ENCODE measurements around the gene CDKN2C.

The CDKN2C gene

GRCh38 chr1:50966991-50967390, 3.1 kb upstream of the CDKN2C start:
- DNase-seq: no peak

- no peak for DNase-seq
Observed at GRCh38 chr1:50967416-50968157, 2.5 kb upstream of the CDKN2C start.

GRCh38 chr1:50968158-50968820, 1.8 kb upstream of the CDKN2C start:
- DNase-seq: peak; percentile 69

- DNase-seq: no peak
Observed at GRCh38 chr1:50968821-50969610, 1.0 kb upstream of the CDKN2C start.

- DNase-seq: no peak
Observed at GRCh38 chr1:50970509-50970887, 453 bp downstream of the CDKN2C start.

DNA sequence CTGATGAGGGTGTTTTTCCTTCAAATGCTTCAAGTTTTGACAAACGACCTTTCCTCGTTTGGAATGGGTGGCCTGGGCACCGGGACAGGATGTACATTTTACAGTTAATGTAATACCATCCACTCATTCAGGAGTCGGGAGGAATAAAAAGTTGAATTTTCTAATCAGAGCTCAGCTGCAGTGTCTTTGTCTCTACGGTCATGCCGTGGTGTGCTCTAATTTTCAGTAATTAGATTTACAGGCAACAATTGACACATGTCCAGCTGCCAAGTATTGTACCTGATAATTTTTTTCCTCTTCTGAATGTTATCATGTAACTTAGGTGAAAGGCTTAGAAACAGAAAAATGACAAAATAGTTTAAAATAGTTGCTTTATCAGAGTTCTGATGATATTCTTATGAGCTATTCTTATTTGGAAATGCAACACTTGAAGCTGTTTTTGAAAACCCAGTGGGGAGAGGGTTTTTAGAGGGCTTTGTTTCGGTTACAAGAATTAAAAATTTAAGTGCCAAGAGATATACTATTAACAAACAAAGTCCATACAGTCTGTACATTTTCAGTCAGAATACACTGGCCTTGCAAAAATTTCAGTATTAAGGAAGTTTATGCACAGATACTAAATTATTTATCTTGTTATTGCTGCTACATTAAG, 1.0 kb downstream of the CDKN2C start:
- no peak for DNase-seq

GRCh38 chr1:50971748-50972305, 1.8 kb downstream of the CDKN2C start:
- DNase-seq: no peak

GRCh38 chr1:50972766-50973165, 2.7 kb downstream of the CDKN2C start:
- no peak for DNase-seq

DNA sequence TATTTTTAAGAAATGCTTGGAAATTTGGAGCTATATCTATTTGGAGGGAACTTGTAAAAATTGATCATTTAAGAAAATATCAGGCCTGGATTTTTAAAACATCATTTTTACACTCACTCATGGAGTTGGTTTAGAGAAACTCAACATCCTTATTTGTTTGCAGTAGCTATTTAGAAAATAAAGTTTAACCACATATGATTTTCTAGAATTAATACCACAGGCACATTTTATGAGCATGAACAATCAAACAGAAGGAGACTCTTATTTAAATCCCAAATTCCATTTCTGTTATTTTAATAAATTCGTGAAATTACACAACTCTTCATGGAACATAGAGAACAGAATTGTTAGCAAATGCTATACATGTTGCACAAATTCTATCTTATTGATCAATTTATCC, 3.2 kb downstream of the CDKN2C start:
- no peak for DNase-seq

DNA sequence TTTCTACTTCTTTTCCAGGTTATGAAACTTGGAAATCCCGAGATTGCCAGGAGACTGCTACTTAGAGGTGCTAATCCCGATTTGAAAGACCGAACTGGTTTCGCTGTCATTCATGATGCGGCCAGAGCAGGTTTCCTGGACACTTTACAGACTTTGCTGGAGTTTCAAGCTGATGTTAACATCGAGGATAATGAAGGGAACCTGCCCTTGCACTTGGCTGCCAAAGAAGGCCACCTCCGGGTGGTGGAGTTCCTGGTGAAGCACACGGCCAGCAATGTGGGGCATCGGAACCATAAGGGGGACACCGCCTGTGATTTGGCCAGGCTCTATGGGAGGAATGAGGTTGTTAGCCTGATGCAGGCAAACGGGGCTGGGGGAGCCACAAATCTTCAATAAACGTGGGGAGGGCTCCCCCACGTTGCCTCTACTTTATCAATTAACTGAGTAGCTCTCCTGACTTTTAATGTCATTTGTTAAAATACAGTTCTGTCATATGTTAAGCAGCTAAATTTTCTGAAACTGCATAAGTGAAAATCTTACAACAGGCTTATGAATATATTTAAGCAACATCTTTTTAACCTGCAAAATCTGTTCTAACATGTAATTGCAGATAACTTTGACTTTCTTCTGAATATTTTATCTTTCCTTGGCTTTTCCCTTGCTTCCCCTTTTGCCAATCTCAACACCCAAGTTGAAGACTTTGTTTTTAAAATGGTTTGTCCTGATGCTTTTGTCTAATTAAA, 4.0 kb downstream of the CDKN2C start:
- DNase-seq: no peak

- no peak for DNase-seq
Observed at GRCh38 chr1:50974618-50974935, 4.5 kb downstream of the CDKN2C start.

DNA sequence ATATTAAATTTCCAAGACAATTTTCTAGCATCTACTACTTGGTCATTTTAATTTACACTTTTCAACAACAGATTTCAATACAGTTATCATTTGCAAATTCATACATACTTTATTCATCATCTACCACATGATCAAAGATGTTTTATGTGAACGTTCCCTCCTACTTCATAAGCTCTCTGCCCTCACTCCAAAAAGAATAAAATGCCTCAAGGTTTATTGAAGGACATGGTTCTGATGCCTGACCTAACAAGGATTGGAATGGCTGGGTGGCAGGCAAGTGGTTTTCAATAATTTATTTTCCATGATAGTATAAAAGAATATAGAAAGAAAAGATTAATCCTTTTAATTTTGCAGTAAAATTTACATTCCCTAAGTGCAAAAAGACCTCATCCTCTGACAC, 5.4 kb downstream of the CDKN2C start:
- DNase-seq: no peak

DNA sequence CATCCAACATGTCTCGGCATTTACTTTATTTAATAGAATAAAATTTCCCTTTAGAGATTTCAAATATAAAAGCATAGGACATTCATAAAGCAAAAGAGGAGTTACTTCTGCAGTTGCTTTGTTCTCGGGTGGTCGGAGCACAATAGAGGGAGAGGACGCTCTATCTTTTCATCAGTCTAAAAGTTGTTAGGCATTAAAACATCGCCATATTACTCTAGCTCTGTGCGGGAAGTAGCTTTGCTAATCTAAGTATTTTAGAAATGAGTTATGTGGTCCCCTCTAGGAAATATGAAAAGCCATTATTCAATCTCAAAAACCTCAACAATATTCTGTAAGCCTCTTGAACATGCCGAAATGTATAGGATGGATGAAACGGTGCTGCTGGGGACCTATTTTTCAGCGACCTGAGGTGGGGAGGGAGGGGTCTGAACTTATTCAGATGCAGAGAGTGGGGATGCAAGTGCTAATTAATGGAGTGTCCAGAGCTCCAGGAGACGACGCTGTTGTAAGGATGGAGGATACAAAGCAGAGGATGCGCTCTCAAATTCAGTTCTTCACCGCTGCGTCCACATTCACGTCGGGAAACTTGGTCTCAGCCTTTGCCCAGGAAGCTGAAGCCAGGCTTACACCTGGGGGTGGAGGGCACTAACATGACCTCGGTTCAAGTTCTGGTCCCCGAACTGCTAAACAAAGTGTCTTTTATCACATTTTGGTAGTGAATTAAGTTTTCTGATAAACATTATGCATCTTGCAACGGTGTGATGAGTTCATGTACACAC, 6.3 kb downstream of the CDKN2C start:
- DNase-seq: no peak

GRCh38 chr1:50976890-50977574, 7.0 kb downstream of the CDKN2C start:
- DNase-seq: no peak

- DNase-seq: no peak
Observed at GRCh38 chr1:50977575-50978143, 7.6 kb downstream of the CDKN2C start.

GRCh38 chr1:50978144-50978851, 8.3 kb downstream of the CDKN2C start:
- no peak for DNase-seq

- no peak for DNase-seq
Observed at GRCh38 chr1:50978852-50979781, 9.1 kb downstream of the CDKN2C start.

DNA sequence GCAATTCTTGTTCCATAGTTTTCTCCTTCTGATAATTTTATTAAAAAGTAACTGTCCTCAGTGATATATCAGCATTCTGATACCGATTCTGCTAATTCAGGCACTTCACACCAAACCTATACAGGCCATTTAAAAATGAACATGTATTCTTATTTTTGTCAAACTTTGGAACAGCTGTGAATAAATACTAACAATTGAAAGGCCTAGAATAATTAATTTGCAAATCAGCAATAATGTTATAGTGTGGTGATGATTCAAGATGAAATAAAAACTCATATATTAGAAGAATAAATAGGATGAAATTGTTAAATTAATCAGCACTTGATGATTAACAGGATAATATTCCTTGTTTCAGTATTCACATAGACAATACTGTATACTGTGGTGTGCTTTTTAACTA, 9.9 kb downstream of the CDKN2C start:
- DNase-seq: no peak

GRCh38 chr1:50980505-50980904, 10.5 kb downstream of the CDKN2C start:
- DNase-seq: no peak
